Activated naive CD8-positive, alpha-beta T cell (primary cell): Measurements from ENCODE around the gene POLA1.

Experiments
- H3K27ac Mint-ChIP-seq: one replicate; pipeline ENCODE4 v1.8.0; 2021; ENCODE audit warnings: mixed read lengths
- H3K27me3 Mint-ChIP-seq: one replicate; pipeline ENCODE4 v1.8.0; 2021; ENCODE audit warnings: mixed read lengths
- H3K36me3 Mint-ChIP-seq: one replicate; pipeline ENCODE4 v1.8.0; 2021; ENCODE audit warnings: mixed read lengths
- H3K4me1 Mint-ChIP-seq: one replicate; pipeline ENCODE4 v1.8.0; 2021; ENCODE audit warnings: low read depth, mixed read lengths
- H3K4me3 Mint-ChIP-seq: one replicate; pipeline ENCODE4 v1.8.0; 2021; ENCODE audit warnings: mild to moderate bottlenecking, mixed read lengths
- H3K9me3 Mint-ChIP-seq: one replicate; pipeline ENCODE4 v1.8.0; 2021; ENCODE audit warnings: low read depth, mixed read lengths

POLA1 gene

DNA sequence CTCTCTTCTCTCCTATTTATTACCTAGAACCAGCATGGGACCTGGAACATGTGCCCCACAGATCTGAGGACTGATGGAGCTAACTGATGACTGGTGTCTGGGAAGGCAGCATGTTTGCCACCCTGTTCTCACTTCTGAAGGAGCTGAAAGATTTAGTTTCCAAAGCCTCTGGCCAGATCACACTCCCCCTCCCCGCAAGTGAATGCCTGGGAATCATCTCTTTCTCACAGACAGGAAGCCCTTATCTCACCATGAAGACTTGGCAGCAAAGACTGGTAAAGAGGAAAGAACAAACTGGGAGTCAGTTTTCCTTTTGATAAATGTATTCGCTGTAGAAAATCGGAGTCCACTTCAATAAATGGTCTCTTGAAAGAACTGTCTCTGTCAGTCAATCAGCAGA lies 25.6 kb upstream of the POLA1 start:
- H3K4me3 Mint-ChIP-seq = no peak overlapping the region
- no peaks in the 10 kb centered on the region for H3K36me3 Mint-ChIP-seq
- H3K9me3 Mint-ChIP-seq = no peaks in the 10 kb centered on the region
- no peaks in the 10 kb centered on the region for H3K27me3 Mint-ChIP-seq
- no peak overlapping the region for H3K27ac Mint-ChIP-seq
- H3K4me1 Mint-ChIP-seq = no peaks in the 10 kb centered on the region

- Mint-ChIP-seq H3K9me3 (no peaks in the 10 kb centered on the region), H3K4me3 (no peak overlapping the region), H3K27ac (no peak overlapping the region), H3K27me3 (no peaks in the 10 kb centered on the region), H3K36me3 (no peaks in the 10 kb centered on the region), H3K4me1 (no peaks in the 10 kb centered on the region)
These were observed 21.0 kb upstream of the POLA1 start for GRCh38 chrX:24672701-24673190.

- no peak overlapping the region for H3K4me3 Mint-ChIP-seq
- no peaks in the 10 kb centered on the region for H3K27me3 Mint-ChIP-seq
- H3K4me1 Mint-ChIP-seq = no peaks in the 10 kb centered on the region
- H3K27ac Mint-ChIP-seq = no peak overlapping the region
- H3K36me3 Mint-ChIP-seq = no peaks in the 10 kb centered on the region
- no peaks in the 10 kb centered on the region for H3K9me3 Mint-ChIP-seq
These were observed 20.3 kb upstream of the POLA1 start for GRCh38 chrX:24673424-24673823.

GRCh38 chrX:24676403-24677024 lies 17.2 kb upstream of the POLA1 start:
- no peak overlapping the region for H3K27ac Mint-ChIP-seq

GRCh38 chrX:24682739-24683432 lies 10.8 kb upstream of the POLA1 start:
- Mint-ChIP-seq H3K9me3 (no peaks in the 10 kb centered on the region), H3K27me3 (no peaks in the 10 kb centered on the region), H3K4me3 (no peak overlapping the region), H3K27ac (peak overlapping the region; percentile 85), H3K36me3 (no peaks in the 10 kb centered on the region), H3K4me1 (peaks cover 10% of the 10 kb centered on the region)

More at GRCh38 chrX:24676403-24677024, 17.2 kb upstream of the POLA1 start:
- no peaks in the 10 kb centered on the region for H3K36me3 Mint-ChIP-seq
- no peak overlapping the region for H3K4me3 Mint-ChIP-seq
- H3K27me3 Mint-ChIP-seq = no peaks in the 10 kb centered on the region
- H3K4me1 Mint-ChIP-seq = peaks cover 1% of the 10 kb centered on the region
- no peaks in the 10 kb centered on the region for H3K9me3 Mint-ChIP-seq

DNA sequence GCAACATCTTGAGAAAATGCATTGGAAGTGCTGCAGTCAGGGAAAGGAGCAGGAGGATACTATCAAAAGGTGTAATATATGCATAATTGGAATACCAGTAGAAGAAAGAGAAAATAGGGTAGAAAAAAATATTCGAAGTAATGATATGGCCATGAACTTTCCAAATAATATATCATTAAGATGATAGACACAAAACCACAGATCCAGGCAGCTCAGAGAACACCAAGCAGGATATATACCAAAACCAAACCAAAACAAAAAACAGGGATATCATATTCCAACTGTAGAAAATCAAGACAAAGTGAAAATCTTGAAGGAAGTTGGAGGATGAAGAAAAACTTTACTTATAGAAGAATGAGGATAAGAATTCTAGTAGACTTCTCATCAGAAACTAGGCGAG lies 9.7 kb upstream of the POLA1 start:
- H3K9me3 Mint-ChIP-seq = no peaks in the 10 kb centered on the region
- no peak overlapping the region for H3K4me3 Mint-ChIP-seq
- no peak overlapping the region for H3K27ac Mint-ChIP-seq
- no peaks in the 10 kb centered on the region for H3K27me3 Mint-ChIP-seq
- peaks cover 10% of the 10 kb centered on the region for H3K4me1 Mint-ChIP-seq
- H3K36me3 Mint-ChIP-seq = no peaks in the 10 kb centered on the region

DNA sequence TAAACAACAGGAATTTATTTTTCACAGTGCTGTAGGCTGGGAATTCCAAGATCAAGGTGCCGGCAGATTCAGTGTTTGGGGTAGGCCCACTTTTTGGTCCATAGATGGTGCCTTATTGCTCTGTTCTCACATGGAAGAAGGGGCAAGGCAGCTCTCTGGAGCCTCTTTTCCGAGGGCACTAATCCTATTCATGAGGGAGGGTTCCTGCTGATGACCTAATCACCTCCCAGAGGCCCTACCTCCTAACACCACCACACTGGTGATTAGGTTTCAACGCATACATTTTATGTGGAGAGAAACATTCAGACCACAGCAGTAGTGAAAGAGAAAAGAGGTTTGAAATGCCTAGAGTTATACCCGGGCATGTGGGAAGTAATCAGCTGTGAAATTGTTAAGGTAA lies 1.4 kb upstream of the POLA1 start:
- no peaks in the 10 kb centered on the region for H3K27me3 Mint-ChIP-seq
- no peak overlapping the region for H3K27ac Mint-ChIP-seq
- peak overlapping the region; percentile 90 for H3K4me3 Mint-ChIP-seq
- no peaks in the 10 kb centered on the region for H3K36me3 Mint-ChIP-seq
- H3K4me1 Mint-ChIP-seq = peaks cover 11% of the 10 kb centered on the region
- no peaks in the 10 kb centered on the region for H3K9me3 Mint-ChIP-seq

DNA sequence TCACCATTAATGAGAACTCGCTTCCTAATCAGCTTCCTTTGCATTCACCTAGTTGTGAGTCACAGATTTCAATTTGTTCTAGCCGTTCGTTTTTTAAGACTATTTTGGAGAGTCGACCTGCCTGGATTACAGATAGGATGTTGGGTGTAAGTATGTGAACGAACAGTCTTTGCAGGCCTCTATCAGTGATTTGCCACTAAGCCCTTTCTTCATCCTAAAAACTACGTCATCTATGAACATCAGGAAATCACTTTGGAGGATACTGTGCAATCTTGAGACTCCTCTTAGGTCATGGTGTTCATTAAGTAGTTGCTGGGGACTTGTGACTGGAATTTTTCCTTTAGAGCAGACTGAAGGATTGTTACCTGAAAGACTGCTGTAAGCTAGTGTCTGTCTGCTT lies 1.1 kb downstream of the POLA1 start:
- no peaks in the 10 kb centered on the region for H3K9me3 Mint-ChIP-seq
- H3K27ac Mint-ChIP-seq = peak overlapping the region; percentile 35
- H3K4me3 Mint-ChIP-seq = peak overlapping the region; percentile 90
- peaks cover 11% of the 10 kb centered on the region for H3K4me1 Mint-ChIP-seq
- H3K36me3 Mint-ChIP-seq = no peaks in the 10 kb centered on the region
- no peaks in the 10 kb centered on the region for H3K27me3 Mint-ChIP-seq

GRCh38 chrX:24696294-24696693 lies 2.6 kb downstream of the POLA1 start:
- Mint-ChIP-seq H3K9me3 (no peaks in the 10 kb centered on the region), H3K4me3 (no peak overlapping the region), H3K36me3 (no peaks in the 10 kb centered on the region), H3K4me1 (peaks cover 11% of the 10 kb centered on the region), H3K27me3 (no peaks in the 10 kb centered on the region), H3K27ac (no peak overlapping the region)

DNA sequence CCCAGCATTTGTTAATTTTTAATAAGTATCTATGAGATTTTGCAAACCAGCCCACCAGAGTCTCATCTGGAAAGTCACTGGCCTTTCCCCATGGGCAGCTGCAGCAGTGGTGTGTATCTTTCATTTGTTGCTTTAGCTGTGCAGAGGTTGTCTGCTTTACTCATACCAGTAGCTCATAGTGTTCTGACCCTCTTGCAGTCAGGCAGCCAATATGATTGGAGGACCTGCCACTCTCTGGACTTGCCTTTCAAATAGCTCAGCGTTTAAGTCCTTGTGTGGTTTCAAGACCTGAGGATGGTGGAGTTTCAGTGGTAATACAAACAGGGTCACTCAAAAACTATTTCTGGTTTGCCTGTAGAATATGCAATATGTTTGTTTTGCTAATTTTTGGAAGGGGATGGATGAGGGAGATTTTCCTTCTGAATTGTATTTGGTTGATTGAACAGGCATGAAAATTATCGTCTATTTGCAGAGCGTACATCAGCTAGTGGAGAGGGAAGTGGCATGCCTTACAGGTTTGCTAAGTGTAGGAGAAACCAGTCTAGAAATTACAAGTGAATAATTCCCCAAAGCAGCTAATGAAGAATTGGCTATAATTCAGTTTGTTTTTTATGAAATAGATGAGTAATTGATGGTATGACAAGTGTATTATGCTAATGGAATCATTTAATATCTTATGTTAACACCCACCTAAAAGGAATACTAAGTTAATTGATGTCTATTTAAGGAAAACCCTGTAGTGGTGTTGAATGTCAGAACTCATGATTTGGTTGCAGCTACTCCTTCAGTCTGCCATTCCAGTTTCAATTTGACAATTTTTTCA lies 8.9 kb downstream of the POLA1 start:
- Mint-ChIP-seq H3K27ac (peak overlapping the region; percentile 22), H3K36me3 (peaks cover 2% of the 10 kb centered on the region), H3K4me1 (peaks cover 2% of the 10 kb centered on the region), H3K4me3 (no peak overlapping the region), H3K27me3 (no peaks in the 10 kb centered on the region), H3K9me3 (no peaks in the 10 kb centered on the region)

GRCh38 chrX:24703185-24703494 lies 9.4 kb downstream of the POLA1 start:
- H3K27ac Mint-ChIP-seq = no peak overlapping the region
- H3K36me3 Mint-ChIP-seq = peaks cover 2% of the 10 kb centered on the region
- H3K4me1 Mint-ChIP-seq = peaks cover 2% of the 10 kb centered on the region
- H3K4me3 Mint-ChIP-seq = no peak overlapping the region
- H3K27me3 Mint-ChIP-seq = no peaks in the 10 kb centered on the region
- no peaks in the 10 kb centered on the region for H3K9me3 Mint-ChIP-seq

GRCh38 chrX:24718771-24719170 lies 25.1 kb downstream of the POLA1 start:
- no peaks in the 10 kb centered on the region for H3K9me3 Mint-ChIP-seq
- H3K27ac Mint-ChIP-seq = no peak overlapping the region
- H3K4me3 Mint-ChIP-seq = no peak overlapping the region
- H3K27me3 Mint-ChIP-seq = no peaks in the 10 kb centered on the region
- peaks cover 15% of the 10 kb centered on the region for H3K36me3 Mint-ChIP-seq
- H3K4me1 Mint-ChIP-seq = no peaks in the 10 kb centered on the region

DNA sequence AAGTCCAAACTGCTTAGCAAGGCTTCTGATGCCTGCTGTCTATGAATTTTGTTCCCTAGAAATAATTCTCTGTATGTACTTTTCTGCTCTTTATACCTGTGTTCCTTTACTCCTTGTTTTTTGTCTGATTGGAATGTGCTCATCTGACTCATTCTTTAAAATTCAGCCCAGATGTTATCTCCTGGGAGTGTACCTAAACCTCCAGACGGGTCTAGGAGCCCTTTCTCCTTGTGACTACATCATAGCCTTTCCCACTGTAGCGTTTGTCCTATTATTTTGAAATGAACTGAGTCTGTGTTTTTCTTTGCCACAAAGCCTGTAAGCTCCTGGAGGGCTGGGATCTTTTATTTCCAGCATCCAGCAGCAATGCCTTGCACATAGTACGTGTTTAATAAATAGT lies 26.3 kb downstream of the POLA1 start:
- Mint-ChIP-seq H3K4me1 (no peaks in the 10 kb centered on the region), H3K36me3 (peaks cover 17% of the 10 kb centered on the region), H3K9me3 (no peaks in the 10 kb centered on the region), H3K4me3 (no peak overlapping the region), H3K27ac (no peak overlapping the region), H3K27me3 (no peaks in the 10 kb centered on the region)

DNA sequence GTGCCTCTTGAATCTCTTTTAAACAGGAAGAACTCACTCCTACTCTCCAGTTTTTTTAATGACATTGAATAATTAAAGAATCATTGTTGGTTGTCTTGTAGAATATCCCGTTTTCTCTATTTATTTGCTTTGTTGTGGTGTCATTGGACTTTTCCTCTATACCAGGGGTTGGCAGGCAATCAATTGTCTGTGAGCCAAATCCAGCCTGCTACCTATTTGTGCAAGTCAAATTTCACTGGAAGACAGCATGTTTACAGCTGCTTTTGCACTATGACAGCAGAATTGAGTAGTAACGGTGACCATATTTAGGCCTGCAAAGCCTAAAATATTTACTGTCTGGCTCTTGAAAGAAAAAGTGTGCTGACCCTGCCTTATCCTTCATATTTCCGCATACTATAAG lies 34.8 kb downstream of the POLA1 start:
- Mint-ChIP-seq H3K4me1 (no peaks in the 10 kb centered on the region), H3K27me3 (no peaks in the 10 kb centered on the region), H3K9me3 (no peaks in the 10 kb centered on the region), H3K27ac (no peak overlapping the region), H3K36me3 (peaks cover 12% of the 10 kb centered on the region), H3K4me3 (no peak overlapping the region)

DNA sequence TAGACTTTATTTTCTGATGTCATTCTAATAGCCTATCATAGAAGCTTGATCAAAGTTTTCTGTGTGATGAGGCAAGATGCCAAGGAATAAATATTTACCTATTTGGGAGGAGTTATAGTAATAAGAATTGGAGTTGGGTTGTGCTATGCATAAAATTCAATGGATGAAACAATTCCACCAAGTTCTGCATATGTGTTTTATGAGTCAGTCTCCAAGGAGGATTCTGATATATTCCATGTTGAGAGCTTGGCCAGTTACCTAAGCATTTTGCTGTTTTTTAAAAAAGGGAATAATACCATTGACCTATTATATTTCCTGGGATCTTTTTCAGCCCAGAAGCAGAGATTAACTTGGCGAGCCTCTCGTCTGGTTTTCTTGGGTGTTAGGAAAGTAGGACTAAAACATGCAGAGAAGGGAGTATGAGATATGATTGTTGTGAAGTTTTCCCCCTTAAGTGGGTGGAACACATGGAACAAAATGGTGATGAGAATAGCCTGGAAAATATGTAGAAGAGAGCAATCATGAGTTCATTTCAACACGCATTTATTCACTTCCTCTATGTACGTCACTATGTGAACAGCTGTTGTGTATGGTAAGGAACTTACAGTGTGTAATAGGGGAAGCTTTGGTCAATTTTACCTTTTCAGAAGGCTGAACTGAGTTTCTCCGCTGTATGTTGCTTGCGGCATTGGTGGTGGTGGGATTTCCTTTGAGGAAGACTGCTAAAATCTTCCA lies 39.2 kb downstream of the POLA1 start:
- Mint-ChIP-seq H3K4me1 (no peaks in the 10 kb centered on the region), H3K27me3 (no peaks in the 10 kb centered on the region), H3K9me3 (no peaks in the 10 kb centered on the region), H3K27ac (no peak overlapping the region), H3K36me3 (peaks cover 11% of the 10 kb centered on the region), H3K4me3 (no peak overlapping the region)
